GM10266 (cell line): ENCODE measurements around the gene CAPS.

Experiments used
- DNase-seq: peaks from one replicate; pipeline ENCODE4 v3.0.0; 2012; ENCODE audit errors: extremely low spot score
- CTCF ChIP-seq: IDR thresholded peaks from 2 replicates; pipeline ENCODE4 v1.5.1; 2012; ENCODE audit warnings: mild to moderate bottlenecking, low read depth; ENCODE audit not compliant: control insufficient read depth, insufficient read depth; ENCODE audit errors: missing control alignments

The CAPS gene

DNA sequence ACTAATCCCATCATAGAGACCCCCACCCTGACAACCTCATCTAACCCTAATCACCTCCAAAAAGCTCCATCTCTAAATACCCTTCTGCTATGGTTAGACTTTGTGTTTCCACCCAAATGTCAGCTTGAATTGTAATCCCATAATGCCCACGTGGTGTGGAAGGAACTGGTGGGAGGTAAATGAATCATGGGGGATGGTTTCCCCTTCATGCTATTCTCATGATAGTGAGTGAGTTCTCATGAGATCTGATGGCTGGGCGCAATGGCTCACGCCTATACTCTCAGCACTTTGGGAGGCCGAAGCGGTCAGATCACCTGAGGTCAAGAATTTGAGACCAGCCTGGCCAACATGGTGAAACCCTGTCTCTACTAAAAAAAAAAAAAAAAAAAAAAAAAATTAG lies 6.8 kb upstream of the CAPS start:
- no peak for DNase-seq
- TF ChIP-seq CTCF, result no peak

- no peak for TF ChIP-seq CTCF
- no peak for DNase-seq
Measured at GRCh38 chr19:5908773-5909442, 5.1 kb upstream of the CAPS start.

DNA sequence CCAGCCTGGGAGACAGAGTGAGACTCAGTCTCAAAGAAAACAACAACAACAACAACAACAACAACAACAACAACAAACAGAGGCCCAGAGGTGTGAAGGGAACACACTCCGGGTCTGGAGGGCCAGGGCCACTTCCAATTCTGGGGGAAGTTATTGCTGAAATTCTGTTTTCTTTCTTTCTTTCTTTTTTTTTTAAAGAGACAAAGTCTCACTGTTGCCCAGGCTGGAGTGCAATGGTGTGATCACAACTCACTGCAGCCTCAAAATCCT lies 3.5 kb upstream of the CAPS start:
- no peak for TF ChIP-seq CTCF

GRCh38 chr19:5911366-5911765 lies 2.7 kb upstream of the CAPS start:
- TF ChIP-seq CTCF, result no peak
- DNase-seq, result no peak

More for the DNA sequence above, 3.5 kb upstream of the CAPS start:
- DNase-seq, result no peak

DNA sequence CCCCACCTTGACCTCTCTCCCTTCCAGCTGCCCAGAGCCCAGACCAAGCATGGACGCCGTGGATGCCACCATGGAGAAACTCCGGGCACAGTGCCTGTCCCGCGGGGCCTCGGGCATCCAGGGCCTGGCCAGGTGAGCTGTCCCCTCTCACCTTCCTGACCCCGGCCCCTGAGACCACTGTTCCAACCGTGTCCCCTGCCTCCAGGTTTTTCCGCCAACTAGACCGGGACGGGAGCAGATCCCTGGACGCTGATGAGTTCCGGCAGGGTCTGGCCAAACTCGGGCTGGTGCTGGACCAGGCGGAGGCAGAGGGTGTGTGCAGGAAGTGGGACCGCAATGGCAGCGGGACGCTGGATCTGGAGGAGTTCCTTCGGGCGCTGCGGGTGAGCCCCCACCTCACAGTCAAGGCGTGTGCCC lies 312 bp downstream of the CAPS start:
- TF ChIP-seq CTCF, result no peak
- DNase-seq, result no peak

- no peak for TF ChIP-seq CTCF
- no peak for DNase-seq
Measured at GRCh38 chr19:5914946-5915781, 1.1 kb downstream of the CAPS start.

GRCh38 chr19:5915782-5916165 lies 1.7 kb downstream of the CAPS start:
- no peak for DNase-seq
- TF ChIP-seq CTCF, result no peak
